ENCODE measurements around the gene MBTD1. TPM values are rescaled to one million over a fixed set of nuclear protein-coding genes. Genes with fewer than 3 reads are reported as not detected.

The MBTD1 gene
- total RNA-seq, 1 experiment from 2014 or later, result 19.3 TPM

DNA sequence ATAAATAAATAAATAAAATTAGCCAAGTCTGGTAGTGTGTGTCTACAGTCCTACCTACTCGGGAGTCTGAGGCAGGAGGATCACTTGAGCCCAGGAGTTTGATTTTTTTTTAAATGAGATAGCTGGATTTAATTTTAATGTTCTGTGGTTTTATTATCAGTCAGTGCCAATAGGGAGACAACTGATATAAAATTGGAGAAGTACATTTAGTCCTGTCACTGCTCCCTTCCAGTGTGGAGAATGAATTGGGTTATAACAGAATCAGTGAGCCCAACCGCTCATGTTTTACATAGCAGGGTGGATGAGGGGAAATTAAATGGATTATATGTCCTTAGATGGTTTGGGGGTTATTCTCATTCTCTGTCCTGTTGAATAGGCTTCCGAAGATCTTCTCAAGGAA is 100.2 kb downstream of the MBTD1 start:
- H3K4me3 ChIP-seq (ENCODE audit: insufficient read depth, low read depth, low read length), result no peak overlapping the region
- no peaks in the 10 kb centered on the region for H3K27me3 ChIP-seq (ENCODE audit: control insufficient read depth, insufficient read depth, low read length)
- DNase-seq, result no peak
- peaks cover 31% of the 10 kb centered on the region for H3K36me3 ChIP-seq (replicated peaks; ENCODE audit: control insufficient read depth, insufficient read depth, low read length)

DNA sequence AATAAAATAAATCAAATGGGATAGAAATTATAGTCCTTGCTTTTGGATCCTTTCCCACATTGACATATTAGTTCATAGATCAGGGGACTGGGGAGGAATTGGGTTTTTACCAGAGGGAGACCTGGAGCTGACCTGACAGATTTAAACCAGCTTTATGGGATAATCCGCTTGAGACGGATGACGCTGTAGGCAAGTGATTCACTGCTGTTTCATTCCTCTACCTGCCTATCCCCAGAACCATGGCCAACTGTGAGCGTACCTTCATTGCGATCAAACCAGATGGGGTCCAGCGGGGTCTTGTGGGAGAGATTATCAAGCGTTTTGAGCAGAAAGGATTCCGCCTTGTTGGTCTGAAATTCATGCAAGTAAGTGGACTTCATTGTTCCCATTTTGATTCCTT is 104.4 kb downstream of the MBTD1 start:
- no peaks in the 10 kb centered on the region for H3K27me3 ChIP-seq (ENCODE audit: control insufficient read depth, insufficient read depth, low read length)
- no peak overlapping the region for H3K4me3 ChIP-seq (ENCODE audit: insufficient read depth, low read depth, low read length)
- H3K36me3 ChIP-seq (replicated peaks; ENCODE audit: control insufficient read depth, insufficient read depth, low read length), result peaks cover 18% of the 10 kb centered on the region
- no peak for DNase-seq

DNA sequence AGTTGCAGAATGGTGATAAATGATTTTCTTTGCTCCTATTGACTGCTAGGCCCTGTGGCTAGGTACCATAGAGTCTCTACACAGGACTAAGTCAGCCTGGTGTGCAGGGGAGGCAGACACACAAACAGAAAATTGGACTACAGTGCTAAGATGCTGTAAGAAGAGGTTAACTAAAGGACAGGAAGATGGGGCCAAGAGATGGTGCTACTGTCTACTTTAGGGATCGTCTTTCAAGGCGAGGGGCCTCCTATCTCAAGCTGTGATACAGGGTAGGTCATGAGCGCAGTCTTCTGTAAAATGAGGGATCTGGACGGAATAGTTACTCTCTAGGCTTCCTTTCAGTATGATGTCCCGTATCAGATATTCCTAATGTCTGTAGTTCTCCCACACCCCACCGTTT is 105.7 kb downstream of the MBTD1 start:
- peaks cover 16% of the 10 kb centered on the region for H3K36me3 ChIP-seq (replicated peaks; ENCODE audit: control insufficient read depth, insufficient read depth, low read length)
- peak; percentile 42 for DNase-seq
- peak overlapping the region; percentile 82 for H3K4me3 ChIP-seq (ENCODE audit: insufficient read depth, low read depth, low read length)

DNA sequence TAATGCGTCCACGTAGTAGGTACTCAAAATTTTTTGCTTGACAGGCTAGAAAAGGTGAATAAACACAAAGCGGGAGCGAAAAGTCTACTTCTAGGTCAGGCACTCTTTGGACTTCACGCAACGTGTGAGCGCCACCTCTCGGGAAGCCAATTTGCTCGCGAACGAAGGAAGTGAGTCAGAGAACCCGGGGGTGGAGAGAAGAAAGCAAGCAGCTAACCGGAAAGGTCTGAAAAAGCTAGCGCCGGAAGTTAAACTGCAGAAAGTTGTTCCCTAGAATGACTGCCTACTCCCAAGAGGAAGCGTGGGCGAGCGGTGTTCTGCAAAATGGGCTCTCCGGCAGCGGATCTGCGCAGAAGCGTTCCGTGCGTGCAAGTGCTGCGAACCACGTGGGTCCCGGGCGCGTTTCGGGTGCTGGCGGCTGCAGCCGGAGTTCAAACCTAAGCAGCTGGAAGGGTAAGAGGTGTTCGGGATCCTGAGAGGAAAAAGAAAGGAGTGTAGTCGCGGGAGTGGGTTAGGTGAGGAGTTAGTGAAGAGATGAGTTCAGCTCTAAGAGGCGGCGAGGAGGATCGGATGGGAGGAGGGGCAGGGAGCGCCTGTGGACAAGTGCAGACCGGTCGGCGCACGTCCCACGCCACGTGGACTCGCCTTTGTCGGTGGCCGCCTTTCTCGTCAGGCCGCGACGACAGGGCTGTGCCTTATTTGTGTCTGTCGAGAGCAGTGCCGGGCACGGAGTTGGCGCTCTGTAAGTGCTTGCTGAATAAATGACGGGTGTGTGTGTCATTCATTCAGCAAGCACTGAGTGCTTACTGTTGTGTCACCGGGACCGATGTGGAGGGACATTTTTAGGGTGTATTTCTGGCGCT is 106.4 kb downstream of the MBTD1 start, which contains the start of gene NME1:
NME1 (plus strand) TSS at position 350 of the 863 bp plus-strand sequence. CDS start 2,096 bp downstream, outside the sequence.
- peak; percentile 96 for DNase-seq
- no peaks in the 10 kb centered on the region for H3K27me3 ChIP-seq (ENCODE audit: control insufficient read depth, insufficient read depth, low read length)
- peaks cover 14% of the 10 kb centered on the region for H3K36me3 ChIP-seq (replicated peaks; ENCODE audit: control insufficient read depth, insufficient read depth, low read length)
- H3K4me3 ChIP-seq (ENCODE audit: insufficient read depth, low read depth, low read length), result peak within 1 kb of the TSS; percentile 82

More for the DNA sequence above, 105.7 kb downstream of the MBTD1 start:
- no peaks in the 10 kb centered on the region for H3K27me3 ChIP-seq (ENCODE audit: control insufficient read depth, insufficient read depth, low read length)

DNA sequence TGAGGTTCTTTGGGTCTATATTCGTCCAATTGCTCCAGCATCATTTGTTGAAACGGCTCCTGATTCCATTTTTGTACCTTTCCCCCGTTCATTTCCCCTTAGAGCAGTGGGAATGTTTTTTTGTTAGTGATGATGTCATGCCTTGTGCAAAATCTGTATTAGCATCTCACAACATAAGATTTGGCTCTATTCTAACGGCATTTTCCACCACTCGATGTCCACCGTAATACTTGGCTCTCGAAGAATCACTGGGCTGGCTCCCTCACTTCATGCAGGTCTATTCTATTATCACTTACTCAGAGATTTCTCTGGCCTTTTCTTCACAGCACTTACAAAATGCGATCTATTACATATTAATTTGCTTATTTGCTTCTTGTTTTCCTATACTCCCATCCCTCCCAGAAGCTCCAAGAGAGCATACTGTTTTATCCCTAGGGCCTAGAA is 107.1 kb downstream of the MBTD1 start:
- peak; percentile 31 for DNase-seq
- peak overlapping the region; percentile 26 for H3K4me3 ChIP-seq (ENCODE audit: insufficient read depth, low read depth, low read length)
- peaks cover 14% of the 10 kb centered on the region for H3K36me3 ChIP-seq (replicated peaks; ENCODE audit: control insufficient read depth, insufficient read depth, low read length)
- no peaks in the 10 kb centered on the region for H3K27me3 ChIP-seq (ENCODE audit: control insufficient read depth, insufficient read depth, low read length)

DNA sequence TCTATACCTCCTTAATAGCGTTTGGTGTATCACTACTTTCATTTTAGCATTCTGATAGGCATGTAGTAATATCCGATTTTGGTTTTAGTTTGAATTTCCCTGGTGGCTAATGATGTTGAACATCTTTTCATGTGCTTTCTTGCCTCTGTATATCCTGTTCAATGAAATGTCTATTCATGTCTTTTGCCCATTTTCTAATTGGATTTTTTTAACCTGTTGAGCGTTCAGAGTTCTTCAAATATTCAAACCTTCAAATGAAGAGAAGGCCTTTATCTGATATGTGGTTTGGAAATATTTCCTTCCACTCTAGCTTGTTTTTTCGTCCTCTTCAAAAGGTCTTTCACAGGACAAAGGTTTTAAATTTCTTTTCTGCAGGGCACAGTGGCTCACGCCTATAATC is 108.9 kb downstream of the MBTD1 start:
- H3K36me3 ChIP-seq (replicated peaks; ENCODE audit: control insufficient read depth, insufficient read depth, low read length), result peaks cover 6% of the 10 kb centered on the region
- no peaks in the 10 kb centered on the region for H3K27me3 ChIP-seq (ENCODE audit: control insufficient read depth, insufficient read depth, low read length)
- no peak for DNase-seq
- H3K4me3 ChIP-seq (ENCODE audit: insufficient read depth, low read depth, low read length), result no peak overlapping the region

DNA sequence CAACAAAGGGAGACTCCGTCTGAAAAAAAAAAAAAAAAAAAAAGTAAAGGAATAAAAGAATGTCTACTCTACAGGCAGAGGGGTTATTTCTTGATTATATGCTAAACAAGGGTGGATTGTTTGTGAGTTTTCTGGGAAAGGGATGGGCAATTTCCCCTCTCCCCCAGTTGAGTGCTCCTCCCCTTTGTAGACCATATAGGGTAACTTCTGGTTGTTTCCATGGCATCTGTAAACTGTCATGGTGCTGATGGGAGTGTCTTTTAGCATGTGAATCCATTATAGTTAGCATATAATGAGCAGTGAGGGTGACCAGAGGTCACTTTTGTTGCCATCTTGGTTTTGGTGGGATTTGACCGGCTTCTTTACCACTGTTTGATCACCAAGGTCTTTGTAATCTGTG is 110.7 kb downstream of the MBTD1 start:
- H3K4me3 ChIP-seq (ENCODE audit: insufficient read depth, low read depth, low read length), result no peak overlapping the region
- no peak for DNase-seq
- H3K27me3 ChIP-seq (ENCODE audit: control insufficient read depth, insufficient read depth, low read length), result no peaks in the 10 kb centered on the region
- no peaks in the 10 kb centered on the region for H3K36me3 ChIP-seq (replicated peaks; ENCODE audit: control insufficient read depth, insufficient read depth, low read length)

DNA sequence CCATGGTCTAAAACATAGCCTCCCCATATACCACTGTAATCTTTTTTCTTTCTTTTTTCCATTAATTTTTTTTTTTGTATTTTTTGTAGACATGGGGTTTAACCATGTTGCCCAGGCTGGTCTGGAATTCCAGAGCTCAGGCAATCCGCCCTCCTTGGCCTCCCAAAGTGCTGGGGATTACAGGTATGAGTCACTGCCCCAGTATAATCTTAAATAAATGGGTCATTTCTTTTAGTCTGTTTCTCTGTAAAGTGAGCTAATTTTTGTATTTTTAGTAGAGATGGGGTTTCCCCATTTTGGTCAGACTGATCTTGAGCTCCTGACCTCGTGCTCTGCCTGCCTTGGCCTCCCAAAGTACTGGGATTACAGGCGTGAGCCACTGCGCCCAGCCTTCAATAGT is 112.2 kb downstream of the MBTD1 start:
- Histone ChIP-seq H3K36me3 (replicated peaks; ENCODE audit: control insufficient read depth, insufficient read depth, low read length) (no peaks in the 10 kb centered on the region), H3K4me3 (ENCODE audit: insufficient read depth, low read depth, low read length) (no peak overlapping the region), H3K27me3 (ENCODE audit: control insufficient read depth, insufficient read depth, low read length) (no peaks in the 10 kb centered on the region)
- no peak for DNase-seq

DNA sequence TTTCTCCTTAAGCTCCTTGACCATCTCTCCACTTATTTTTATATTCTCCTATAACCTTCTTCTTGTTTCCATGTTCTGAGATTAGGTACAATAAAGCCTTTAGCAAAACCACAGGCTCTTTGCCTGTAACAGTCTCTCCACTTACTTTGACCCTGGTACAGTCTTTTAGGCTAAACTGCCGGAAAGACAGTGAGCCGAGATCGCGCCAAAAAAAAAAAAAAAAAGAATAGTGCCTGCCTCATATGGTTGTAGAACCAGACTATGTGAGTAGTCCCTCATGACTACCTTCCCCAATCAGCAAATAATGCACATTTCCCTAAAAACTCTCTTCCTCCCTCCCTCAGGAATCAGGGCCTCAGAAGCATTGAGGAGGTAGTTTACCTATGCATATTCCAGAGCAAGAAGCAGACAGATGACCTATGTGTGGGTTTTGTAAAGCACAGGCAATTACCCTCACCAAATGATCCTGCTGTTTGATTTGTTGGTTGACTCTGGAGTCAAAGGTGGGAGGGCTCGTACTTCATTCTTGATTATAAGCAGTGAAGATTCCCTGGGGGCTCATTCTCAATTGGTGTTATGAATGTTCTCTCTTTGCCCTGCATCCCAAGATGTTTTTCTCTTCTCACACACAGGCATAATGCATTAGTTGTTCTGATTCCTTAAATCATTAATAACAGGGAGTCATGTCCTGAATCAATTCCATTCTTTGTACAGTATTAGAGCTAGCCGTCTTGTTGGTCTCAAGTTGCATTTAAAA is 115.4 kb downstream of the MBTD1 start:
- no peaks in the 10 kb centered on the region for H3K27me3 ChIP-seq (ENCODE audit: control insufficient read depth, insufficient read depth, low read length)
- H3K36me3 ChIP-seq (replicated peaks; ENCODE audit: control insufficient read depth, insufficient read depth, low read length), result no peaks in the 10 kb centered on the region
- DNase-seq, result peak; percentile 25
- H3K4me3 ChIP-seq (ENCODE audit: insufficient read depth, low read depth, low read length), result no peak overlapping the region

DNA sequence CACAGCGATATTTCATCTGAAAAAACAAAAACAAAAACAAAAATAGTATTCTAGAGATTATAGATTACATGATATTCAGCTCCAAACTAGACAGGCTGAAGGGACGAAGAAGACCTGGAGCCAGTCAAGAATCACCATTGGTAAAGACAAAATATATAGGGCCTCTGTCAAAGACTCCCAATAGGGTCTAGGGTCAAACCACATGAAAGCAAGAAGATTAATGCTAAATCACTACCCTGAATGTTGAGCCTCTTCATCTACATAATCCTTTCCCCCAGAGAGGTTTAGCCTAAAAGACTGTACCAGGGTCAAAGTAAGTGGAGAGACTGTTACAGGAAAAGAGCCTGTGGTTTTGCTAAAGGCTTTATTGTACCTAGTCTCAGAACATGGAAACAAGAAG is 117.3 kb downstream of the MBTD1 start:
- H3K27me3 ChIP-seq (ENCODE audit: control insufficient read depth, insufficient read depth, low read length), result no peaks in the 10 kb centered on the region
- H3K4me3 ChIP-seq (ENCODE audit: insufficient read depth, low read depth, low read length), result no peak overlapping the region
- no peaks in the 10 kb centered on the region for H3K36me3 ChIP-seq (replicated peaks; ENCODE audit: control insufficient read depth, insufficient read depth, low read length)
- DNase-seq, result no peak

DNA sequence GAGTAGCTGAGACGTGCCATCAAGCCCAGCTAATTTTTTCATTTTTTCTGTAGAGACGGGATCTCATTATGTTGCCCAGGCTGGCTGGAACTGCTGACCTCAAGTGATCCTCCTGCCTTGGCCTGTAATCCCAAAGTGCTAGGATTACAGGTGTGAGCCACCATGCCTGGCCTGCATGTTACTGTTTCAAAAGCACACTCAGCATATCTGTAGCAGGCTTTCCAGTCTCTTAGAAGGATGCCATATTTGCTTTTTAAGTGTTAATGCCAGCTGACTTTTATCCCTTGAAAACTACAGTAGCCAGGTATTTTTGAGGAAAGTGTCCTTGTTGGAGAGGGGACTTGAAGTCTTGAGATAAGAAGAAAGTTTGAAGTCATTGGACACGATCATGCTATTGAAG is 123.9 kb downstream of the MBTD1 start:
- no peak overlapping the region for H3K4me3 ChIP-seq (ENCODE audit: insufficient read depth, low read depth, low read length)
- no peak for DNase-seq

DNA sequence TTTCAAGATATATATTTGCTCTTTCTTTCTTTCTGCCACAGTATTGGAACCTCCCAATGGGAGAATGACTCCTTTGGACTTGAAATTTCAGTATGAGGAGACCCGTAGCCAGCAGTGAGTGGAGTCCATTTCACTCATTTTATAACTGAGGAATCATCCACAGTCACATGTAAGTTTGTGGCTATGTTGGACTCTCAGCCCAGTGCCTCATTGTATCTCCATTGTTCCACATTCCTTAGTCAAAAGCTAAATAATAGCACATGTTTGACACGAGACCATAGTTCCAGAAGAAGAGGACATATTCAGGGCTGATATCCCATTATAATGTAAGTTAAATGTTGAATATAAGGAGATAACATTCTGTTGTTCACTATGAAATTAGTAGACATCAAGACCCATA is 126.5 kb downstream of the MBTD1 start:
- no peak for DNase-seq
- no peak overlapping the region for H3K4me3 ChIP-seq (ENCODE audit: insufficient read depth, low read depth, low read length)
- H3K27me3 ChIP-seq (ENCODE audit: control insufficient read depth, insufficient read depth, low read length), result no peaks in the 10 kb centered on the region

More for the DNA sequence above, 123.9 kb downstream of the MBTD1 start:
- no peaks in the 10 kb centered on the region for H3K27me3 ChIP-seq (ENCODE audit: control insufficient read depth, insufficient read depth, low read length)
- H3K36me3 ChIP-seq (replicated peaks; ENCODE audit: control insufficient read depth, insufficient read depth, low read length), result no peaks in the 10 kb centered on the region

DNA sequence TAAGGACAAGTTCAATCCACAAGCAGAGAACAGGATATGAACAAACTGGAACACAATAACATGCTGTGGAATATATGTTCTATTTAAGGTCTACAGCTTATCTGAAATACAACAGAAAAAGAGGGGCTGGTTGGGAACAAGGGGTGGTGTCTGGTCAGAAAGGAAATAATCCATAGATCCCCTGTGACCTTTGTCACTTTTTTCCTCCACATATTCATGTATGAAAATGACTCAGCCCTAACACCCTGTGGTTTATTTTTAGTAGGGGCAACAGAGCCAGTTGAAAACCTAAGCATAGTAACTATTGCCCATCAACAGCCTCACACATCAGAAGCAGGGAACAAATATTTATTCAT is 126.9 kb downstream of the MBTD1 start:
- H3K36me3 ChIP-seq (replicated peaks; ENCODE audit: control insufficient read depth, insufficient read depth, low read length), result no peaks in the 10 kb centered on the region
- H3K4me3 ChIP-seq (ENCODE audit: insufficient read depth, low read depth, low read length), result no peak overlapping the region
- no peaks in the 10 kb centered on the region for H3K27me3 ChIP-seq (ENCODE audit: control insufficient read depth, insufficient read depth, low read length)
- DNase-seq, result no peak

More for the DNA sequence above, 126.5 kb downstream of the MBTD1 start:
- no peaks in the 10 kb centered on the region for H3K36me3 ChIP-seq (replicated peaks; ENCODE audit: control insufficient read depth, insufficient read depth, low read length)

DNA sequence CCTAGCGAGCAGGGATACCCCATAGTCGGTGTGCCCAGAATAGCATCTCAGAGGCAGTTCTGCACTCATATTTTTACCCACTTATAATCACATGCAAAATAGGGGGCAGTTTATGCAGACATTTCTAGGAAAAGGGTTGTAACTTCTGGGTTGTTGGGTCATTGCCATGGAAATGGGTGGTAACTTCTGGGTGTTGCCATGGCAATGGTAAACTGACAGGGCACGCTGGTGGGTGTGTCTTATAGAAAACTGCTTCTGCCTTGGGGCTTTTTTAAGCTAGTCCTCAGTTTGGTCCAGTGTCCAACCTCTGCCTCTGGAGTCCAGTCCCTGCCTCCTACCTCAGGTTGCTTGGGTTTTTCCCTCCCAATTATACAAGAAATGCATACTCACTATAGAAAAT is 131.8 kb downstream of the MBTD1 start:
- Histone ChIP-seq H3K36me3 (replicated peaks; ENCODE audit: control insufficient read depth, insufficient read depth, low read length) (no peaks in the 10 kb centered on the region), H3K27me3 (ENCODE audit: control insufficient read depth, insufficient read depth, low read length) (no peaks in the 10 kb centered on the region), H3K4me3 (ENCODE audit: insufficient read depth, low read depth, low read length) (no peak overlapping the region)
- no peak for DNase-seq

All from H7 (cell line).